SU-DHL-6 (cell line): Measurements from ENCODE around the gene C1D.

Source experiments
- H2AFZ ChIP-seq: fragments of 200-600 bp; sonication (generic); 2 replicates; pipeline ENCODE4 v1.6.1; 2014; ENCODE audit warnings: low read depth, mild to moderate bottlenecking, moderate library complexity, mixed read lengths, antibody characterized with exemption, low read length; ENCODE audit not compliant: severe bottlenecking
- H3F3A ChIP-seq: fragments of 200-600 bp; shearing (Covaris generic); 2 replicates; pipeline ENCODE4 v1.6.0; 2016; ENCODE audit warnings: antibody characterized with exemption, mild to moderate bottlenecking; ENCODE audit not compliant: insufficient read depth
- H3K27ac ChIP-seq: fragments of 200-600 bp; sonication (generic); 2 replicates; pipeline ENCODE4 v1.5.1; 2016; ENCODE audit warnings: low read depth, mild to moderate bottlenecking, low read length, moderate library complexity, mixed read lengths
- H3K27me3 ChIP-seq: fragments of 200-600 bp; sonication (generic), shearing (Covaris generic); 2 replicates; pipeline ENCODE4 v1.6.0; 2014; ENCODE audit warnings: mild to moderate bottlenecking, low read length
- H3K36me3 ChIP-seq: fragments of 200-600 bp; sonication (generic); 2 replicates; pipeline ENCODE4 v1.6.1; 2014; ENCODE audit warnings: mild to moderate bottlenecking, low read length, mixed read lengths
- H3K4me2 ChIP-seq: fragments of 300-600, 200-600 bp; shearing (Covaris generic), sonication (generic); 2 replicates; pipeline ENCODE4 v1.6.0; 2014; ENCODE audit warnings: low read length, low read depth, mild to moderate bottlenecking; ENCODE audit not compliant: poor library complexity, severe bottlenecking
- H3K4me3 ChIP-seq: fragments of 200-600 bp; sonication (generic); 2 replicates; pipeline ENCODE4 v1.5.1; 2014; ENCODE audit warnings: antibody characterized with exemption, low read length, mild to moderate bottlenecking, mixed read lengths; ENCODE audit not compliant: insufficient read depth, poor library complexity, severe bottlenecking
- H3K79me2 ChIP-seq: fragments of 200-600 bp; sonication (generic); 2 replicates; pipeline ENCODE4 v1.6.1; 2014; ENCODE audit warnings: mild to moderate bottlenecking, low read length, moderate library complexity; ENCODE audit not compliant: insufficient read depth
- H3K9ac ChIP-seq: fragments of 200-600 bp; sonication (generic); 2 replicates; pipeline ENCODE4 v1.7.0; 2014; ENCODE audit warnings: mild to moderate bottlenecking, low read length
- H3K9me2 ChIP-seq: fragments of 200-600 bp; sonication (generic); replicated peaks from 2 replicates; pipeline ENCODE4 v1.6.1; 2014; ENCODE audit warnings: low read length; ENCODE audit not compliant: insufficient read depth
- H3K9me3 ChIP-seq: fragments of 200-600 bp; sonication (generic); 2 replicates; pipeline ENCODE4 v1.6.1; 2014; ENCODE audit warnings: low read length, mixed read lengths; ENCODE audit not compliant: insufficient read depth
- H4K20me1 ChIP-seq: fragments of 200-600 bp; sonication (generic); 2 replicates; pipeline ENCODE4 v1.6.1; 2014; ENCODE audit warnings: low read depth, mild to moderate bottlenecking, antibody characterized with exemption, low read length, moderate library complexity, mixed read lengths
- CTCF ChIP-seq: fragments of 200-600 bp; sonication (generic); IDR thresholded peaks from one replicate; pipeline ENCODE4 v1.5.1; 2017; ENCODE audit warnings: antibody characterized with exemption, mild to moderate bottlenecking, low read length, moderate library complexity; ENCODE audit not compliant: insufficient read depth, poor library complexity, severe bottlenecking
- EZH2phosphoT487 ChIP-seq: fragments of 200-600 bp; sonication (generic), shearing (Covaris generic); conservative IDR thresholded peaks from 2 replicates; pipeline ENCODE4 v1.6.1; 2018; ENCODE audit warnings: mild to moderate bottlenecking, antibody characterized with exemption, low read length, moderate library complexity, mixed read lengths

The C1D gene

GRCh38 chr2:68103030-68103708, 40.4 kb upstream of the C1D start:
- Histone ChIP-seq H3K27ac (no peak overlapping the region), H3K9ac (no peak overlapping the region), H3K4me3 (no peak overlapping the region), H3K27me3 (no peaks in the 10 kb centered on the region), H3K79me2 (no peaks in the 10 kb centered on the region), H3K36me3 (0 out of 2 replicates have a peak, but pooled peaks cover 3% of the 10 kb centered on the region), H3K9me3 (peaks cover 13% of the 10 kb centered on the region; the same call in 1 of the 2 replicates), H2AFZ (no peak overlapping the region), H3K4me2 (no peak overlapping the region), H3K9me2 (no peaks in the 10 kb centered on the region), H3F3A (no peaks in the 10 kb centered on the region), H4K20me1 (no peaks in the 10 kb centered on the region)
- TF ChIP-seq EZH2phosphoT487 (no peak), CTCF (no peak)

- Histone ChIP-seq H3K27ac (no peak overlapping the region), H3K36me3 (no peaks in the 10 kb centered on the region), H3K9ac (no peak overlapping the region), H3K9me3 (no peaks in the 10 kb centered on the region), H3K79me2 (no peaks in the 10 kb centered on the region), H3K4me2 (no peak overlapping the region), H3K4me3 (no peak overlapping the region), H3K9me2 (no peaks in the 10 kb centered on the region), H4K20me1 (no peaks in the 10 kb centered on the region), H2AFZ (no peak overlapping the region), H3K27me3 (no peaks in the 10 kb centered on the region), H3F3A (no peaks in the 10 kb centered on the region)
- TF ChIP-seq EZH2phosphoT487, result no peak
- TF ChIP-seq CTCF, result no peak
These were observed 37.4 kb upstream of the C1D start for GRCh38 chr2:68100189-68100588.

GRCh38 chr2:68099260-68099659, 36.5 kb upstream of the C1D start:
- TF ChIP-seq EZH2phosphoT487, result no peak
- TF ChIP-seq CTCF, result no peak
- Histone ChIP-seq H3K79me2 (no peaks in the 10 kb centered on the region), H3K4me3 (no peak overlapping the region), H3K9me3 (no peaks in the 10 kb centered on the region), H3K27ac (no peak overlapping the region), H3K9ac (no peak overlapping the region), H3F3A (no peaks in the 10 kb centered on the region), H2AFZ (no peak overlapping the region), H3K4me2 (no peak overlapping the region), H3K36me3 (no peaks in the 10 kb centered on the region), H4K20me1 (no peaks in the 10 kb centered on the region), H3K27me3 (no peaks in the 10 kb centered on the region), H3K9me2 (no peaks in the 10 kb centered on the region)
